ENCODE measurements around the gene PRR5L. TPM values are rescaled to one million over a fixed set of nuclear protein-coding genes. Genes with fewer than 3 reads are reported as not detected.

PRR5L gene
- total RNA-seq, 6 experiments from 2014 or later, result 19.9 to 27.5 (median 24.9) TPM

DNA sequence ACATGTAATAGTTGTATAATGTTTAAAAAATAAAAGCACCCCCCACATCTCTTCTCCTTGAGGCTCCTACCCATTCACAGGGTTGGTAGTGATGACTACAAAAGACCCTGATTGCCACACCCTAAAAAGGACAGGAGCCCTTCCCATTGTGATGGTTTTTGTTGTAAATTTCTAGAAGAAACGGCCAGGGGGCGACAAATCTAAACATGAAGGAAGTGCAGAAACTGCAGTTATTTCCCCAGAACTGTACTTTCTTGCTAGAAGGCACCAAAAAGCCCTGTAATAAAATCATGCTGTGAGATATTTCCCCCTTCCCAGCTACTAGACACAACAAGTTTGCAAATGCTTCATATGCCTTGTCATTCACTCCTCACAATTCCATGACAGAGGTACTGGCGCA lies 10.8 kb downstream of the PRR5L start:
- no peak overlapping the region for H3K4me3 Mint-ChIP-seq
- H3K27me3 Mint-ChIP-seq (ENCODE audit: insufficient read depth), result peaks cover 2% of the 10 kb centered on the region; the same call in 1 of the 2 replicates
- H3K36me3 Mint-ChIP-seq (ENCODE audit: low read depth), result no peaks in the 10 kb centered on the region
- no peak overlapping the region for H3K27ac Mint-ChIP-seq
- DNase-seq, result peak; percentile 45
- peaks cover 43% of the 10 kb centered on the region for H3K4me1 Mint-ChIP-seq (ENCODE audit: low read depth)
- TF ChIP-seq, protein P1, sequence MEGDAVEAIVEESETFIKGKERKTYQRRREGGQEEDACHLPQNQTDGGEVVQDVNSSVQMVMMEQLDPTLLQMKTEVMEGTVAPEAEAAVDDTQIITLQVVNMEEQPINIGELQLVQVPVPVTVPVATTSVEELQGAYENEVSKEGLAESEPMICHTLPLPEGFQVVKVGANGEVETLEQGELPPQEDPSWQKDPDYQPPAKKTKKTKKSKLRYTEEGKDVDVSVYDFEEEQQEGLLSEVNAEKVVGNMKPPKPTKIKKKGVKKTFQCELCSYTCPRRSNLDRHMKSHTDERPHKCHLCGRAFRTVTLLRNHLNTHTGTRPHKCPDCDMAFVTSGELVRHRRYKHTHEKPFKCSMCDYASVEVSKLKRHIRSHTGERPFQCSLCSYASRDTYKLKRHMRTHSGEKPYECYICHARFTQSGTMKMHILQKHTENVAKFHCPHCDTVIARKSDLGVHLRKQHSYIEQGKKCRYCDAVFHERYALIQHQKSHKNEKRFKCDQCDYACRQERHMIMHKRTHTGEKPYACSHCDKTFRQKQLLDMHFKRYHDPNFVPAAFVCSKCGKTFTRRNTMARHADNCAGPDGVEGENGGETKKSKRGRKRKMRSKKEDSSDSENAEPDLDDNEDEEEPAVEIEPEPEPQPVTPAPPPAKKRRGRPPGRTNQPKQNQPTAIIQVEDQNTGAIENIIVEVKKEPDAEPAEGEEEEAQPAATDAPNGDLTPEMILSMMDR (IDR thresholded peaks at IDR 0.05), result peak; percentile 81
- H3K9me3 Mint-ChIP-seq, result no peaks in the 10 kb centered on the region

DNA sequence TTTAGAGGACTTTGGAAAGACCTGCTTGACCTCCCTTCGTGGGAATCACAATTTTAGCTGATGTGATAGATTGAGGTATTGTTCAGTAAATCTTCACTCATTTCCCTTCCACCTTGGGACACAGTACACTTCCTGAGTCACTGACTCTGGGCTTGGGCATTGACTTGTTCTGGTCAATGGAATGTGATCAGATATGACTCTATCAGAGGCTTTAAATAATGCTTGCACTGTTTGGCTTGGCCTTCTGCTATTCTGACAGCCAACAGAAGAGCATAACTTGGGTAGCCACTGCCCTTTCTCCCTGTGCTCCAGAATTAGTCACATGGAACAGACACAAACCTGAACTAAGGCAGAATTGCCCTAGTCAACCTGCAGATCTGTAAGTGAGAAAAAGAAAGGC lies 12.5 kb downstream of the PRR5L start:
- DNase-seq, result no peak
- Mint-ChIP-seq H3K4me3 (no peak overlapping the region), H3K27ac (no peak overlapping the region), H3K9me3 (no peaks in the 10 kb centered on the region), H3K36me3 (ENCODE audit: low read depth) (no peaks in the 10 kb centered on the region), H3K27me3 (ENCODE audit: insufficient read depth) (no peaks in the 10 kb centered on the region; the same call in 1 of the 2 replicates), H3K4me1 (ENCODE audit: low read depth) (peaks cover 58% of the 10 kb centered on the region)
- TF ChIP-seq, protein P1 (IDR thresholded peaks at IDR 0.05), result no peak

DNA sequence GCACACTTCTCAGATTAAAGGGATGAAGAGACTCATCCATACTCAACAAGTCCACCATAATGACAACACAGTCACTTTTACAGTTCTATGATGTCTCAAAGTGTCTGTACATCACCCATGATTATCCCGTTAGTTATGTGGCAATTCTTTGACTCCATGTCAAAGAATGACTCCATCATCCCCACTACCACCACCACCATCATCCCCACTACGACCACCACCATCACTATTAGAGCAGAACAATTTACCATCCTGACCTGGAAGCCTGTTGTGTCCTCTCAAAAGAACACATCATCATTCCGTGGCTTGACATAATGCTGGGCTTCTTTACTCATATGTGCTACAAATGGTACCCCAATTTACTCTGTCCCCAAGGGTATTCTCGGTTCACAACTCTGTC lies 13.7 kb downstream of the PRR5L start:
- H3K27ac Mint-ChIP-seq, result no peak overlapping the region; the same call in 1 of the 2 replicates
- no peaks in the 10 kb centered on the region for H3K9me3 Mint-ChIP-seq
- TF ChIP-seq, protein P1 (IDR thresholded peaks at IDR 0.05), result no peak
- no peaks in the 10 kb centered on the region for H3K36me3 Mint-ChIP-seq (ENCODE audit: low read depth)
- no peak for DNase-seq
- no peaks in the 10 kb centered on the region; the same call in 1 of the 2 replicates for H3K27me3 Mint-ChIP-seq (ENCODE audit: insufficient read depth)
- peaks cover 58% of the 10 kb centered on the region for H3K4me1 Mint-ChIP-seq (ENCODE audit: low read depth)
- H3K4me3 Mint-ChIP-seq, result no peak overlapping the region

DNA sequence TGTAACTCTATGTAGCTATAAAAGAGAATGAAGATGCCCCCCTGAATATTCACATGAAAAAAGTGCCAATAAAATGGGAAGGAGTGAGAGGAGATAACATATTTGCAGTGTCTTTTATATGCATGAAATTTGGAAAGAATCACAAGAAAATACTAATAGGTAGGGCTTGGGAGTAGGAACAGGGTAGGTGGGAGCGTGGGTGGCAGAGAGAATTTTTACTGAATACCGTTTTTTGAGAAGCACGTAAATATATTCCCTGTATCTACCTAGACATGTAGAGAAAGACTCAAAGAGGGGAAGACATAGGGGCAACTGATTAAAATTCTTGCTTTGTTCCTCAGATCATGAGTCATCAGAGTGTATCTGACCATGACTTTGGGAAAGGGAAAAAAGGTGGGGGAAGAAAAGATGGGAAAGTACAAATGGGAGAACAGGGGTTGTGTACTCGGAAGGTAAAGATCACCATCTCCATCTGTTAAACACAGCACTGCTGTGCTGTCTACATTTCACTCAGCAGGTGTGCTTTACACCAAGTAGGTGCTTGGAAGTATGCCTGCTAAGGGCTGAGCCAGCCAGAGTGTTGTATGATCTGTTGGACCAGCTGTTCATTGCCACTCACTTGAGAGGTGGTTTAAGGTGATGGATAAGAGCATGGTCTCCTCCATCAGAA lies 16.0 kb downstream of the PRR5L start:
- Mint-ChIP-seq H3K9me3 (no peaks in the 10 kb centered on the region), H3K27ac (peak overlapping the region; percentile 39; the same call in 1 of the 2 replicates), H3K4me1 (ENCODE audit: low read depth) (peaks cover 52% of the 10 kb centered on the region), H3K27me3 (ENCODE audit: insufficient read depth) (peaks cover 10% of the 10 kb centered on the region), H3K4me3 (peak overlapping the region; percentile 6), H3K36me3 (ENCODE audit: low read depth) (no peaks in the 10 kb centered on the region)
- no peak for DNase-seq
- TF ChIP-seq, protein P1 (IDR thresholded peaks at IDR 0.05), result no peak

DNA sequence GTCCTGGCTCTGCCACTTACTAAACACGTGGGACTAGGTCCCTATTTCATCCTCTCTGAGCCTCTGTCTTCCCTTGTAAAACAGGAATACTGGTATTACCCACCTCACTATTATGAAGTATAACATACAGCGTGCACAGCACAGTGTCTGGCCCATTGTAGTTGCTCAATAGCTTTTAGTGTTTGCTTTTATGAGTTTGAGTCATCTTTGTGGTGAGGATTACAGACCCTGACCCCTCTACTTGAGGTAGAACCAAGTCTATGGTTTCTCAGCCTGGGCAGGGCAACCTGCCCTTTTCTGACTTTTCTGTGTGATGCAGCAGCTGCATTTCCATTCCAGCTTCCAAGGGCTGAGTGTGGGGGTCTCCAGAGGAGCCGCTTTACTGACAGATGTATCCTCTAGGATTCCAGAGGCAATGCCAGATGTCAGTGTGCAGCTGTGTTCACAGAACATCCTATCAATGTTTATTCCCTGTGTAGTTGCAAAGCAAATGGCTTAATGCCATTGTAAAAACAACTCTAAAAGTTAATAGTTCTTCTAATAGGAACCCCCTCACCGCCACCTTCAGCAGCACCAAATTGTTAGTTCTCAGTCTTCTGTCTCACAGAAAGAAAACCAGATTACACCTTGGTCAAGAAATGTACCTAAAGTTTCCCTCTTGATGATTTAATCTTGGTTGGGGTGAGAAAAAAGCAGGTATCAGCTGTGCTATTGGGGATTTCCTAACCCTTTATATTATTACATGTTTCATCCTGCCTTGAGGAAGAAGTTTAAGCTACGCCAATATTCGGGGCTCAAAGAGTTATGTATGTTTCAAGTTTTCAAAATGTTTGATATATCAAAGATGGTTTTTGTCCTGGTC lies 16.8 kb downstream of the PRR5L start:
- TF ChIP-seq, protein P1 (IDR thresholded peaks at IDR 0.05), result no peak
- H3K4me1 Mint-ChIP-seq (ENCODE audit: low read depth), result peaks cover 48% of the 10 kb centered on the region
- no peaks in the 10 kb centered on the region for H3K36me3 Mint-ChIP-seq (ENCODE audit: low read depth)
- peaks cover 10% of the 10 kb centered on the region for H3K27me3 Mint-ChIP-seq (ENCODE audit: insufficient read depth)
- no peaks in the 10 kb centered on the region for H3K9me3 Mint-ChIP-seq
- H3K27ac Mint-ChIP-seq, result no peak overlapping the region
- peak; percentile 66 for DNase-seq
- H3K4me3 Mint-ChIP-seq, result no peak overlapping the region
